H9 (cell line): ENCODE measurements around the gene LOXHD1. TPM values are rescaled to one million over a fixed set of nuclear protein-coding genes. Genes with fewer than 3 reads are reported as not detected.

Experiments
- DNase-seq: peaks from one replicate; pipeline ENCODE4 v3.0.0-alpha.2; 2017
- H2AFZ ChIP-seq: one replicate; pipeline ENCODE4 v1.6.1; 2013; ENCODE audit warnings: mild to moderate bottlenecking, low read length, control low read depth, moderate library complexity
- H2AK5ac ChIP-seq: 2 replicates; pipeline ENCODE4 v1.6.1; 2013; ENCODE audit warnings: low read length, control low read depth, mixed read lengths; ENCODE audit not compliant: insufficient read length
- H2BK120ac ChIP-seq: one replicate; pipeline ENCODE4 v1.6.1; 2013; ENCODE audit warnings: low read depth, mild to moderate bottlenecking, low read length, control low read depth, inconsistent platforms; ENCODE audit not compliant: poor library complexity, severe bottlenecking
- H2BK12ac ChIP-seq: 2 replicates; pipeline ENCODE4 v1.6.1; 2013; ENCODE audit warnings: low read length, control low read depth, mixed read lengths, low read depth; ENCODE audit not compliant: insufficient read length
- H2BK15ac ChIP-seq: 2 replicates; pipeline ENCODE4 v1.6.1; 2013; ENCODE audit warnings: low read depth, low read length, control low read depth
- H2BK20ac ChIP-seq: one replicate; pipeline ENCODE4 v1.6.1; 2013; ENCODE audit warnings: low read depth, mild to moderate bottlenecking, low read length, control low read depth, inconsistent platforms; ENCODE audit not compliant: poor library complexity, severe bottlenecking
- H2BK5ac ChIP-seq: 2 replicates; pipeline ENCODE4 v1.6.1; 2013; ENCODE audit warnings: low read length, control low read depth, mixed read lengths; ENCODE audit not compliant: insufficient read length
- H3K14ac ChIP-seq: 2 replicates; pipeline ENCODE4 v1.6.1; 2013; ENCODE audit warnings: low read length, control low read depth; ENCODE audit not compliant: insufficient read depth
- H3K18ac ChIP-seq: 2 replicates; pipeline ENCODE4 v1.6.1; 2013; ENCODE audit warnings: low read depth, mild to moderate bottlenecking, mixed read lengths, low read length, control low read depth; ENCODE audit not compliant: insufficient read length
- H3K23ac ChIP-seq: 2 replicates; pipeline ENCODE4 v1.6.1; 2013; ENCODE audit warnings: low read length, control low read depth, mixed read lengths, low read depth; ENCODE audit not compliant: insufficient read length
- H3K23me2 ChIP-seq: 2 replicates; pipeline ENCODE4 v1.6.1; 2013; ENCODE audit warnings: low read depth, mild to moderate bottlenecking, mixed read lengths, low read length, control low read depth; ENCODE audit not compliant: insufficient read length, poor library complexity, severe bottlenecking
- H3K27ac ChIP-seq: 2 replicates; pipeline ENCODE4 v1.5.1; 2013; ENCODE audit warnings: low read length, control low read depth, mixed read lengths, low read depth; ENCODE audit not compliant: insufficient read length
- H3K27me3 ChIP-seq: 2 replicates; pipeline ENCODE4 v1.6.1; 2013; ENCODE audit warnings: low read length, control low read depth, inconsistent platforms; ENCODE audit not compliant: insufficient read depth
- H3K4ac ChIP-seq: 2 replicates; pipeline ENCODE4 v1.6.1; 2013; ENCODE audit warnings: low read depth, mild to moderate bottlenecking, control low read depth, inconsistent platforms, low read length, moderate library complexity
- H3K4me1 ChIP-seq: 2 replicates; pipeline ENCODE4 v1.6.1; 2013; ENCODE audit warnings: low read length, control low read depth, inconsistent platforms; ENCODE audit not compliant: insufficient read depth
- H3K4me2 ChIP-seq: 2 replicates; pipeline ENCODE4 v1.6.1; 2013; ENCODE audit warnings: low read length, control low read depth, mixed read lengths; ENCODE audit not compliant: insufficient read length, insufficient read depth
- H3K56ac ChIP-seq: 2 replicates; pipeline ENCODE4 v1.6.1; 2013; ENCODE audit warnings: low read depth, mild to moderate bottlenecking, mixed read lengths, low read length, control low read depth; ENCODE audit not compliant: insufficient read length
- H3K79me1 ChIP-seq: 2 replicates; pipeline ENCODE4 v1.6.1; 2013; ENCODE audit warnings: low read depth, mild to moderate bottlenecking, moderate library complexity, low read length, control low read depth, inconsistent platforms; ENCODE audit not compliant: insufficient read depth, poor library complexity, severe bottlenecking
- H3K79me2 ChIP-seq: 2 replicates; pipeline ENCODE4 v1.6.1; 2013; ENCODE audit warnings: low read length, control low read depth, inconsistent platforms; ENCODE audit not compliant: insufficient read depth
- H3K9ac ChIP-seq: 2 replicates; pipeline ENCODE4 v1.6.1; 2013; ENCODE audit warnings: low read length, control low read depth, mixed read lengths; ENCODE audit not compliant: insufficient read length; ENCODE audit errors: extremely low read depth
- H3K9me3 ChIP-seq: one replicate; pipeline ENCODE4 v1.6.1; 2013; ENCODE audit warnings: low read depth, low read length, inconsistent platforms; ENCODE audit not compliant: control insufficient read depth
- H3T11ph ChIP-seq: one replicate; pipeline ENCODE4 v1.6.1; 2013; ENCODE audit warnings: mild to moderate bottlenecking, low read length, control low read depth, inconsistent platforms
- H4K20me1 ChIP-seq: one replicate; pipeline ENCODE4 v1.6.1; 2013; ENCODE audit not compliant: control insufficient read depth, insufficient read length, insufficient read depth
- H4K5ac ChIP-seq: 2 replicates; pipeline ENCODE4 v1.6.1; 2013; ENCODE audit warnings: low read depth, mild to moderate bottlenecking, mixed read lengths, low read length, control low read depth; ENCODE audit not compliant: insufficient read length
- H4K8ac ChIP-seq: replicated peaks from 2 replicates; pipeline ENCODE4 v1.6.1; 2013; ENCODE audit warnings: low read length, control low read depth, mixed read lengths, low read depth; ENCODE audit not compliant: insufficient read length
- H4K91ac ChIP-seq: 2 replicates; pipeline ENCODE4 v1.6.1; 2013; ENCODE audit warnings: low read depth, mild to moderate bottlenecking, moderate library complexity, mixed read lengths, low read length, control low read depth; ENCODE audit not compliant: insufficient read length
- H3K27ac Mint-ChIP-seq, 3 experiments: 2 replicates in 2 of 3; 3 replicates in 1 of 3; pipeline ENCODE4 v1.8.0; 2020 to 2021; ENCODE audit warnings: mixed read lengths in 3 of 3, mild to moderate bottlenecking in 1 of 3, moderate library complexity in 1 of 3
- H3K27me3 Mint-ChIP-seq: 2 replicates; pipeline ENCODE4 v1.8.0; 2021; ENCODE audit warnings: low read depth, mild to moderate bottlenecking, moderate library complexity, mixed read lengths
- H3K36me3 Mint-ChIP-seq, 3 experiments: 2 replicates in 2 of 3; 3 replicates in 1 of 3; pipeline ENCODE4 v1.8.0; 2020 to 2021; ENCODE audit warnings: low read depth in 3 of 3, mixed read lengths in 3 of 3; ENCODE audit not compliant: insufficient read depth in 1 of 3
- H3K4me1 Mint-ChIP-seq, 2 experiments: 2 replicates each; pipeline ENCODE4 v1.8.0; 2020; ENCODE audit warnings: mixed read lengths in 2 of 2
- H3K4me3 Mint-ChIP-seq, 2 experiments: 2 replicates in 1 of 2; 3 replicates in 1 of 2; pipeline ENCODE4 v1.8.0; 2020 to 2021; ENCODE audit warnings: mild to moderate bottlenecking in 2 of 2, mixed read lengths in 2 of 2, moderate library complexity in 1 of 2
- H3K9me3 Mint-ChIP-seq, 2 experiments: 2 replicates in 1 of 2; 3 replicates in 1 of 2; pipeline ENCODE4 v1.8.0; 2020; ENCODE audit warnings: mild to moderate bottlenecking in 2 of 2, mixed read lengths in 2 of 2, moderate library complexity in 1 of 2
- WGBS: extraction: QIAGEN DNeasy Blood & Tissue Kit; methylation state at CpG from one replicate; pipeline ENCODE4 v1.1.7; 2013; ENCODE audit warnings: missing lambda C conversion rate, low lambda C conversion rate, mixed read lengths; ENCODE audit not compliant: insufficient read length; ENCODE audit errors: extremely low coverage; 5-methylcytosine and 5-hydroxymethylcytosine counted together
- total RNA-seq: library from RNA; stranded (reverse); gene quantifications from 2 replicates; pipeline ENCODE4 v1.2.1, GENCODE V29; 2021
- TF ChIP-seq, protein P1 (sequence below): fragments of 200-600 bp; sonication (generic); conservative IDR thresholded peaks from 3 replicates; pipeline ENCODE4 v1.8.0; 2021; ENCODE audit warnings: antibody characterized with exemption, mild to moderate bottlenecking

LOXHD1 gene
- total RNA-seq, 1 experiment from 2014 or later = 0.07 TPM

DNA sequence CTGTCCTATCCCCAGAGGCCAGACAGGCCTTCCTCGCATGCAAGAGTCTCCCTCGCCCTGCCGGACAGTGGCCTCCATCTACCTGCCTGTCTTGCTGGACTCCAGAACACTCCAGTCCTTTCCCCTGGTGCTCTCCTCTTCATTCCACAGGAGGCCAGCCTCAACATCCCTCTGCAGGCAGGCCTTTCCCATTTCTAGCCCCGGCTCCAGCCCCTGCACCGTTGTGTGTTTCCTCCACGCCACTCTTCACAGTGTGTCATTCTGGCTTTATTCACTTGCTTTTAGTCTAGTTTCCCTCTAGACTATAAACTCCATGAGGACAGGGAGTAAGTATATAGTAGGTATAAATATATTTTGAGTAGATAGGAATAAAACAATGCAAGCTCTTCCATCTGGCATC, 81.2 kb downstream of the LOXHD1 start:
- H4K91ac ChIP-seq = no peak overlapping the region
- no peak overlapping the region for H2AFZ ChIP-seq
- H3K23me2 ChIP-seq = no peaks in the 10 kb centered on the region
- no peak overlapping the region for H3K56ac ChIP-seq
- H3K4me3 Mint-ChIP-seq = no peak overlapping the region
- H2BK5ac ChIP-seq = no peak overlapping the region
- no peak overlapping the region for H2BK120ac ChIP-seq
- no peaks in the 10 kb centered on the region for H3K4me1 ChIP-seq
- DNase-seq = no peak
- H4K20me1 ChIP-seq = no peaks in the 10 kb centered on the region
- no peaks in the 10 kb centered on the region; a peak in 1 of 4 replicates for H3K4me1 Mint-ChIP-seq
- H3K79me1 ChIP-seq = no peaks in the 10 kb centered on the region
- H2BK15ac ChIP-seq = no peak overlapping the region
- H3K18ac ChIP-seq = no peak overlapping the region
- no peaks in the 10 kb centered on the region for H3K27me3 ChIP-seq
- H2AK5ac ChIP-seq = no peak overlapping the region
- H3K9me3 Mint-ChIP-seq = peaks cover 3 to 7% of the 10 kb centered on the region in 2 experiments; a peak in 3 of 5 replicates
- peaks cover 0 to 3% (median 0%) of the 10 kb centered on the region in 3 experiments; a peak in 2 of 7 replicates for H3K36me3 Mint-ChIP-seq
- no peak overlapping the region for H2BK20ac ChIP-seq
- TF ChIP-seq, protein P1, sequence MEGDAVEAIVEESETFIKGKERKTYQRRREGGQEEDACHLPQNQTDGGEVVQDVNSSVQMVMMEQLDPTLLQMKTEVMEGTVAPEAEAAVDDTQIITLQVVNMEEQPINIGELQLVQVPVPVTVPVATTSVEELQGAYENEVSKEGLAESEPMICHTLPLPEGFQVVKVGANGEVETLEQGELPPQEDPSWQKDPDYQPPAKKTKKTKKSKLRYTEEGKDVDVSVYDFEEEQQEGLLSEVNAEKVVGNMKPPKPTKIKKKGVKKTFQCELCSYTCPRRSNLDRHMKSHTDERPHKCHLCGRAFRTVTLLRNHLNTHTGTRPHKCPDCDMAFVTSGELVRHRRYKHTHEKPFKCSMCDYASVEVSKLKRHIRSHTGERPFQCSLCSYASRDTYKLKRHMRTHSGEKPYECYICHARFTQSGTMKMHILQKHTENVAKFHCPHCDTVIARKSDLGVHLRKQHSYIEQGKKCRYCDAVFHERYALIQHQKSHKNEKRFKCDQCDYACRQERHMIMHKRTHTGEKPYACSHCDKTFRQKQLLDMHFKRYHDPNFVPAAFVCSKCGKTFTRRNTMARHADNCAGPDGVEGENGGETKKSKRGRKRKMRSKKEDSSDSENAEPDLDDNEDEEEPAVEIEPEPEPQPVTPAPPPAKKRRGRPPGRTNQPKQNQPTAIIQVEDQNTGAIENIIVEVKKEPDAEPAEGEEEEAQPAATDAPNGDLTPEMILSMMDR = no peak
- H3K79me2 ChIP-seq = no peaks in the 10 kb centered on the region
- no peak overlapping the region for H3K4ac ChIP-seq
- no peak overlapping the region for H3K14ac ChIP-seq
- H3T11ph ChIP-seq = no peak overlapping the region
- H4K8ac ChIP-seq = no peak overlapping the region
- no peak overlapping the region for H2BK12ac ChIP-seq
- WGBS = no CpG with 5 or more reads among the region's 6 CpGs
- H3K9me3 ChIP-seq = no peaks in the 10 kb centered on the region
- no peak overlapping the region for H3K27ac Mint-ChIP-seq
- no peak overlapping the region for H3K23ac ChIP-seq
- H3K4me2 ChIP-seq = no peak overlapping the region
- no peak overlapping the region for H3K27ac ChIP-seq
- no peak overlapping the region for H3K9ac ChIP-seq
- peaks cover 3% of the 10 kb centered on the region for H3K27me3 Mint-ChIP-seq
- H4K5ac ChIP-seq = no peak overlapping the region
